Endothelial cell of umbilical vein (primary cell): ENCODE results near the gene XXYLT1. TPM values are rescaled to one million over a fixed set of nuclear protein-coding genes. Genes with fewer than 3 reads are reported as not detected.
"Not testable (repeated sequence)": the region's sequence is repeated elsewhere in the genome, so short reads cannot be mapped to it uniquely, and the experiment has no call there.

ENCODE experiments used
- BruUV-seq: library from RNA; stranded (reverse); fragments of 400-500 nt; replicated peaks from 2 replicates; lab custom pipeline; 2021; lab: Mats Ljungman, UMichigan
- CTCF ChIA-PET: fragments of 300-600, 350-600 bp; sonication (Branson Sonifier 250); formaldehyde crosslinking; loops from one replicate; lab custom pipeline; 2021; ENCODE audit warnings: antibody characterized with exemption, inconsistent platforms; lab: Charles Lee
- POLR2A ChIA-PET: fragments of 300-600, 350-600 bp; sonication (Branson Sonifier 250); formaldehyde crosslinking; loops from one replicate; lab custom pipeline; 2021; ENCODE audit warnings: antibody characterized with exemption, inconsistent platforms; lab: Charles Lee
- DNase-seq: peaks from one replicate; pipeline ENCODE4 v3.0.0-alpha.2; 2011; ENCODE audit warnings: low read depth, low spot score
- FAIRE-seq: peaks from 2 replicates; lab custom pipeline; 2011; peaks lifted over from hg19 to GRCh38; lab: Jason Lieb, UNC
- H2AFZ ChIP-seq: 2 replicates; pipeline ENCODE4 v1.6.0; 2012; ENCODE audit warnings: low read depth, low read length, control low read depth, inconsistent platforms
- H3K27ac ChIP-seq: 2 replicates; pipeline ENCODE4 v1.5.1; 2011; ENCODE audit warnings: low read depth, mild to moderate bottlenecking, control low read depth, low read length, moderate library complexity; ENCODE audit not compliant: insufficient read depth
- H3K27me3 ChIP-seq, 2 experiments: 2 replicates each; pipeline versions ENCODE4 v1.6.0 to v1.6.1; 2011; ENCODE audit warnings: low read length in 2 of 2, mixed read lengths in 1 of 2; ENCODE audit not compliant: control insufficient read depth in 2 of 2, insufficient read depth in 2 of 2
- H3K36me3 ChIP-seq, 2 experiments: 2 replicates in 1 of 2; 3 replicates in 1 of 2; pipeline ENCODE4 v1.5.1; 2011; ENCODE audit warnings: low read length in 2 of 2, mild to moderate bottlenecking in 1 of 2, moderate library complexity in 1 of 2; ENCODE audit not compliant: control insufficient read depth in 2 of 2, insufficient read depth in 2 of 2; ENCODE audit errors: extremely low read depth in 1 of 2
- H3K4me1 ChIP-seq: 3 replicates; pipeline ENCODE4 v1.5.1; 2011; ENCODE audit warnings: mild to moderate bottlenecking, low read length; ENCODE audit not compliant: control insufficient read depth, insufficient read depth; ENCODE audit errors: extremely low read depth
- H3K4me2 ChIP-seq: 2 replicates; pipeline ENCODE4 v1.6.1; 2011; ENCODE audit warnings: low read length, control low read depth, mixed read lengths; ENCODE audit not compliant: insufficient read depth
- H3K4me3 ChIP-seq, 3 experiments: fragments of 200-600 bp in 1 of 3; sonication (generic), shearing (Covaris generic) in 1 of 3; replicated peaks in 1 of 3; 2 replicates each; pipeline ENCODE4 v1.5.1; 2011 to 2016; ENCODE audit warnings: control low read depth in 3 of 3, low read length in 3 of 3, mild to moderate bottlenecking in 2 of 3, inconsistent platforms in 1 of 3, low read depth in 1 of 3, moderate library complexity in 1 of 3; ENCODE audit not compliant: insufficient read depth in 1 of 3
- H3K79me2 ChIP-seq: 2 replicates; pipeline ENCODE4 v1.6.0; 2012; ENCODE audit warnings: low read length, inconsistent platforms; ENCODE audit not compliant: control insufficient read depth, insufficient read depth
- H3K9ac ChIP-seq: replicated peaks from 2 replicates; pipeline ENCODE3; 2011; ENCODE audit warnings: low read length, control low read depth; ENCODE audit not compliant: insufficient read depth; ENCODE audit errors: extremely low read depth
- H3K9me1 ChIP-seq: replicated peaks from 3 replicates; pipeline ENCODE4 v1.6.0; 2011; ENCODE audit warnings: mild to moderate bottlenecking, low read length; ENCODE audit not compliant: control insufficient read depth, insufficient read depth; ENCODE audit errors: extremely low read depth
- H3K9me3 ChIP-seq: replicated peaks from 2 replicates; pipeline ENCODE4 v1.5.1; 2012; ENCODE audit warnings: low read length, inconsistent platforms; ENCODE audit not compliant: control insufficient read depth, insufficient read depth
- H4K20me1 ChIP-seq: replicated peaks from 2 replicates; pipeline ENCODE3; 2011; ENCODE audit warnings: mild to moderate bottlenecking, low read length; ENCODE audit not compliant: control insufficient read depth, insufficient read depth; ENCODE audit errors: extremely low read depth
- GATA2 ChIP-seq: IDR thresholded peaks from 2 replicates; pipeline ENCODE4 v1.7.0; 2011; ENCODE audit warnings: low read depth, mild to moderate bottlenecking, moderate library complexity, mixed read lengths, low read length; ENCODE audit not compliant: insufficient read length, insufficient read depth
- dilution Hi-C: fragments of 300-500 bp; cut with MboI; formaldehyde crosslinking; loops from one replicate; pipeline ENCODE4 v1.15.0; 2019; ENCODE audit warnings: low sequenced_read_pairs; ENCODE audit not compliant: extremely low pct_ligation_motif_present
- intact Hi-C: fragments of 100-400 bp; cut with micrococcal nuclease; formaldehyde crosslinking; loops from one replicate; pipeline ENCODE4 v1.10.0; 2022
- polyA plus RNA-seq, 4 experiments: library from polyadenylated mRNA; depleted of rRNA in 3 of 4; stranded (reverse) in 3 of 4; unstranded in 1 of 4; fragments of >200 nt; gene quantifications; 2 replicates each; pipeline versions ENCODE4 v1.2.1 to v1.2.3, GENCODE V29; 2011 to 2012; ENCODE audit warnings: missing spikeins in 1 of 4
- total RNA-seq: library from RNA; stranded (reverse); gene quantifications from 2 replicates; pipeline ENCODE4 v1.2.3, GENCODE V29; 2021

XXYLT1 gene
- total and polyA plus RNA-seq, 2 donors (not counting 3 experiments of a cell fraction or from before 2014, with no cell fraction given) = 54.4 to 78.1 TPM

DNA sequence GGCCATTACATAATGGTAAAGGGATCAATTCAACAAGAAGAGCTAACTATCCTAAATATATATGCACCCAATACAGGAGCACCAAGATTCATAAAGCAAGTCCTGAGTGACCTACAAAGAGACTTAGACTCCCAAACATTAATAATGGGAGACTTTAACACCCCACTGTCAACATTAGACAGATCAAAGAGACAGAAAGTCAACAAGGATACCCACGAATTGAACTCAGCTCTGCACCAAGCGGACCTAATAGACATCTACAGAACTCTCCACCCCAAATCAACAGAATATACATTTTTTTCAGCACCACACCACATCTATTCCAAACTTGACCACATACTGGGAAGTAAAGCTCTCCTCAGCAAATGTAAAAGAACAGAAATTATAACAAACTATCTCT, 55.4 kb downstream of the XXYLT1 start:
- H3K4me3 ChIP-seq, dilution Hi-C loops, H3K9me3 ChIP-seq, H2AFZ ChIP-seq, CTCF ChIA-PET, BruUV-seq, H3K4me2 ChIP-seq, H3K4me1 ChIP-seq, H3K9me1 ChIP-seq, H3K27me3 ChIP-seq, H3K36me3 ChIP-seq, H4K20me1 ChIP-seq, DNase-seq, POLR2A ChIA-PET, intact Hi-C loops, H3K27ac ChIP-seq, FAIRE-seq, H3K9ac ChIP-seq: not testable (repeated sequence)
- peaks cover 18% of the 10 kb centered on the region for H3K79me2 ChIP-seq

DNA sequence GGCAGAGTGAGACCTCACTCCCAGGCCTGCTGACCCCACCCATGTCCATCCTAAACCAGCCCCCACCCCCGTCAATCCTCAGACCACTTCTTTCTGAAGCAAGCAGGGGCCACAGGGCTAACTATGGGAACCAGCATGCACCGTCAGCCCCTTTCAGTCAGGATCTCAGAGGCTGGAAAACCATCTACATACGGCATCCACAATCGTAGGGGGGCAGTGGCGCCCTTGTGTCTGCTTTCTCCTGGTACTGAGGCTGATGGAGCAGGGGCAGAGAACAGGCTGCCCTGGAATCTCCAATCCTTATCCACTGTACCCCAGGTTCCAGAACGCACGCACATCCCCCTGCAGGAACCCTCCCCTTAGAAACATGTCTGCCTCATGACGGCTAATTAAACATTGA, 56.6 kb downstream of the XXYLT1 start:
- no TSS peak for BruUV-seq
- no peaks in the 10 kb centered on the region for H3K27me3 ChIP-seq
- TF ChIP-seq GATA2 = no peak
- DNase-seq = no peak
- CTCF ChIA-PET = no interaction called here
- dilution Hi-C loops (no loop called here), intact Hi-C loops (no loop called here)
- H2AFZ ChIP-seq = no peak overlapping the region
- peaks cover 22% of the 10 kb centered on the region for H3K4me1 ChIP-seq
- H3K79me2 ChIP-seq = peaks cover 15% of the 10 kb centered on the region
- no peaks in the 10 kb centered on the region for H4K20me1 ChIP-seq
- no peak overlapping the region for H3K9ac ChIP-seq
- no peaks in the 10 kb centered on the region for H3K36me3 ChIP-seq
- no peak overlapping the region for H3K27ac ChIP-seq
- no peaks in the 10 kb centered on the region for H3K9me3 ChIP-seq
- POLR2A ChIA-PET = no interaction called here
- no peaks in the 10 kb centered on the region for H3K9me1 ChIP-seq
- H3K4me3 ChIP-seq = no peak overlapping the region
- H3K4me2 ChIP-seq = no peak overlapping the region
- FAIRE-seq = no peak
